Glutamatergic neuron (in vitro differentiated cells): ENCODE data around the gene STKLD1. TPM values are rescaled to one million over a fixed set of nuclear protein-coding genes. Genes with fewer than 3 reads are reported as not detected.
A peak's percentile ranks its signal among the peaks of the same experiment; 100 is the strongest.

ENCODE experiments used
- DNase-seq: peaks from one replicate; pipeline ENCODE4 v3.0.0; 2022
- H3K27ac Mint-ChIP-seq: one replicate; pipeline ENCODE4 v1.8.0; 2020; ENCODE audit warnings: mild to moderate bottlenecking, mixed read lengths, inconsistent platforms; ENCODE audit not compliant: unreplicated experiment
- H3K27me3 Mint-ChIP-seq: one replicate; pipeline ENCODE4 v1.8.0; 2020; ENCODE audit warnings: mild to moderate bottlenecking, moderate library complexity, mixed read lengths, inconsistent platforms; ENCODE audit not compliant: unreplicated experiment
- H3K36me3 Mint-ChIP-seq: one replicate; pipeline ENCODE4 v1.8.0; 2020; ENCODE audit warnings: mild to moderate bottlenecking, mixed read lengths, inconsistent platforms; ENCODE audit not compliant: unreplicated experiment
- H3K4me1 Mint-ChIP-seq: one replicate; pipeline ENCODE4 v1.8.0; 2020; ENCODE audit warnings: mild to moderate bottlenecking, low read depth, mixed read lengths, inconsistent platforms; ENCODE audit not compliant: unreplicated experiment
- H3K4me3 Mint-ChIP-seq: one replicate; pipeline ENCODE4 v1.8.0; 2020; ENCODE audit warnings: mild to moderate bottlenecking, mixed read lengths, inconsistent platforms; ENCODE audit not compliant: unreplicated experiment
- H3K9me3 Mint-ChIP-seq: one replicate; pipeline ENCODE4 v1.8.0; 2020; ENCODE audit warnings: mild to moderate bottlenecking, moderate library complexity, mixed read lengths, inconsistent platforms; ENCODE audit not compliant: unreplicated experiment
- CTCF ChIP-seq: fragments of 200-600 bp; sonication (generic); IDR thresholded peaks from one replicate; pipeline ENCODE4 v1.5.0; 2021; ENCODE audit not compliant: partially characterized antibody, unreplicated experiment
- total RNA-seq: library from RNA; stranded (reverse); fragmentation: NEBNext Ultra II Directional; extraction: Animal tissue kit (Norgen Biotek cat#: 25700); gene quantifications from one replicate; pipeline ENCODE4 v1.2.1, GENCODE V29; 2021; ENCODE audit not compliant: unreplicated experiment

The STKLD1 gene
- total RNA-seq, 1 donor from 2014 or later = 2.6 TPM

DNA sequence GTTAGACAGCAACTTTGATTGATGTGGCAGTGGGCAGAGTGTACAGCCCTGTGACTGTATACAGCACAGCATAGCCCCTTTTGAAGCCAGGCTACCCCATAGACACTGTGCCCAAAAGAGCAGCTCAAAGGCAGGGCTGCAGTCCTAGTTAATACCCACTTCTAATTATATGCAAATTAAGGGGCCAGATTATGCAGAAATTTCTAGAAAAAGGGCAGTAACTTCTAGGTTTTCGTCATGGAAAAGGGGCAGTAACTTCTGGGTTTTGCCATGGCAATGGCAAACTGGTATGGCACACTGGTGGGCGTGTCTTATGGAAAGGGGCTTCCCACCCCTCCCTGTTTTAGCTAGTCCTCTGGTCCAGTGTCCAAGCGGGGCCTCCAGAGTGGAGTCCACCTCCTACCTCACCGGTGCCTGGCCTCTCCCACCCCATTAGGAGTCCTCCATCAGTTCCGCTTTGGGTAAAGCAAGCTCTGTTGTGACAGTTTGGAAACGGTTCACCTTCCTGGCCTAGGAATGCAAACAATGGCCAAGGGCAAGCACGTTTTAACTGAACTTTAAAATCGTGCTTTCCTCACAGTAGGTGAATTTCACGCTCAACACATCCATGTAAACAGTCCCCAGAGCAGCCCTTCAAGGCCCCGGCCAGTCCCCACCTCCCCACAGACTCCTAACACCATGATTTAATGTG, 51.6 kb downstream of the STKLD1 start:
- DNase-seq = no peak
- H3K27me3 Mint-ChIP-seq = no peaks in the 10 kb centered on the region
- no peak for TF ChIP-seq CTCF
- peaks cover 4% of the 10 kb centered on the region for H3K9me3 Mint-ChIP-seq
- H3K27ac Mint-ChIP-seq = no peak overlapping the region
- peaks cover 2% of the 10 kb centered on the region for H3K4me1 Mint-ChIP-seq
- H3K36me3 Mint-ChIP-seq = peaks cover 6% of the 10 kb centered on the region
- peak overlapping the region; percentile 81 for H3K4me3 Mint-ChIP-seq

DNA sequence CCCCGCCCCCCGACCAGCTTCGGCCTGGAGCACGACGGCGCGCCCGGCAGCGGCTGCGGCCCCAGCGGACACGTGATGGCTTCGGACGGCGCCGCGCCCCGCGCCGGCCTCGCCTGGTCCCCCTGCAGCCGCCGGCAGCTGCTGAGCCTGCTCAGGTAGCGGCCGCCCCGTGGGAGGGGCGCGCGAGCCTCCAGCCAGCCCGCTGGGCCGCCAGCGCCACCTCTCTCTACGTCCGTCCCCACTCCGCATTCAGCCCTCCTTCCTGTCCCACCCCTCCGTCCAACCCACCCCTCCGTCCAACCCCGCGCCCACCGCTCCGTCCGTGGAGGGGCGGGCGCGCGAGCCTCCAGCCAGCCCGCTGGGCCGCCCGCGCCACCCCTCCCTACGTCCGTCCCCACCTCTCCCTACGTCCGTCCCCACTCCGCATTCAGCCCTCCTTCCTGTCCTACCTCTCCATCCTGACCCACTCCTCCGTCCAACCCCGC, 52.5 kb downstream of the STKLD1 start:
- DNase-seq = peak; percentile 58
- H3K4me3 Mint-ChIP-seq = no peak overlapping the region
- peaks cover 2% of the 10 kb centered on the region for H3K4me1 Mint-ChIP-seq
- no peak for TF ChIP-seq CTCF
- H3K27me3 Mint-ChIP-seq = no peaks in the 10 kb centered on the region
- H3K27ac Mint-ChIP-seq = no peak overlapping the region
- peaks cover 4% of the 10 kb centered on the region for H3K9me3 Mint-ChIP-seq
- peaks cover 6% of the 10 kb centered on the region for H3K36me3 Mint-ChIP-seq

- H3K27me3 Mint-ChIP-seq = no peaks in the 10 kb centered on the region
- H3K4me3 Mint-ChIP-seq = no peak overlapping the region
- H3K36me3 Mint-ChIP-seq = peaks cover 6% of the 10 kb centered on the region
These were observed 53.0 kb downstream of the STKLD1 start for GRCh38 chr9:133429214-133429613.

DNA sequence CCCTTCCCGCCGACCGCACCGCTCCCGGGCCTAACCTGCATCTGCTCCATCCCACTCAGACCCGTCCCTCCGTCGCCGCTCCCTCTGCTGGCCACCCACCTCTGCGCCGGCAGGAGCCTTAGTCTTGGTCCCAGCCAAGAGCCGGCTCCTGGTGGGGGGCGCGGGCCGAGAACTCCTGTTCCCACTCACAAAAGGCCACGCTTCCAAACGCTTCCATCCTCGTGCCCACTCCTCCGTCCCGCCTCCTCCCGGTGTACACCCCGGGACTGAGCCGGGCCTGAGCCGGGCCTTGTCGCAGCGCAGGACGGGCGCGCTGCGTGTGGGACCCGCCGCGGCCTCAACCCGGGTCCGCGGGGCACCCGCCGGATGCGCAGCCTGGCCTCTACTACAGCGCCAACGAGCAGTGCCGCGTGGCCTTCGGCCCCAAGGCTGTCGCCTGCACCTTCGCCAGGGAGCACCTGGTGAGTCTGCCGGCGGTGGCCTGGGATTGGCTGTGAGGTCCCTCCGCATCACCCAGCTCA, 53.5 kb downstream of the STKLD1 start:
- H3K4me1 Mint-ChIP-seq = peaks cover 2% of the 10 kb centered on the region
- H3K4me3 Mint-ChIP-seq = no peak overlapping the region
- H3K9me3 Mint-ChIP-seq = peaks cover 4% of the 10 kb centered on the region
- H3K27ac Mint-ChIP-seq = no peak overlapping the region
- TF ChIP-seq CTCF = peak; percentile 27
- H3K27me3 Mint-ChIP-seq = peaks cover under 1% of the 10 kb centered on the region
- H3K36me3 Mint-ChIP-seq = peaks cover 7% of the 10 kb centered on the region
- DNase-seq = peak; percentile 89

More at GRCh38 chr9:133429214-133429613, 53.0 kb downstream of the STKLD1 start:
- Mint-ChIP-seq H3K27ac (no peak overlapping the region), H3K4me1 (peaks cover 2% of the 10 kb centered on the region), H3K9me3 (peaks cover 4% of the 10 kb centered on the region)
- no peak for TF ChIP-seq CTCF
- DNase-seq = no peak

DNA sequence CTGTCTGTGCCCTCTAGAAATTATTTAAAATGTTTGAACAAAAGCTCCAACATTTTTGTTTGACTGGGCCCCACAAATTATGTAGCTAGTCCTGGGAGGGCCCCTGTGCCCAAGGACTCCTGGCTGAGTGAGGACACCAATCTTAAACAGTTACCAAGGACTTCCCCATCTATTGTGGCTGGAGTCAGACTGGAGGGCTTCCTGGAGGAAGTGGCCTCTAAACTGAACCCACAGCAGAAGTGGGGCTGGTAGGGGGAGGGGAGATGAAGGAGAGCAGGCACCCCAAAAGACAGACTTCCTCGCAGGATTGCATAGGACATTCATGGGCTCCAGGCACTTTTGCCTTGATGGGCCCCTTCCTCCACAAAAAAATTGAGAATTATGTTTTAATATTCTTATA, 54.1 kb downstream of the STKLD1 start:
- Mint-ChIP-seq H3K27me3 (peaks cover 2% of the 10 kb centered on the region), H3K4me1 (peaks cover 2% of the 10 kb centered on the region), H3K9me3 (peaks cover 4% of the 10 kb centered on the region), H3K36me3 (peaks cover 10% of the 10 kb centered on the region), H3K4me3 (no peak overlapping the region), H3K27ac (no peak overlapping the region)
- TF ChIP-seq CTCF = no peak
- DNase-seq = no peak
